Measurements from ENCODE around the gene CLEC4E.

DNA sequence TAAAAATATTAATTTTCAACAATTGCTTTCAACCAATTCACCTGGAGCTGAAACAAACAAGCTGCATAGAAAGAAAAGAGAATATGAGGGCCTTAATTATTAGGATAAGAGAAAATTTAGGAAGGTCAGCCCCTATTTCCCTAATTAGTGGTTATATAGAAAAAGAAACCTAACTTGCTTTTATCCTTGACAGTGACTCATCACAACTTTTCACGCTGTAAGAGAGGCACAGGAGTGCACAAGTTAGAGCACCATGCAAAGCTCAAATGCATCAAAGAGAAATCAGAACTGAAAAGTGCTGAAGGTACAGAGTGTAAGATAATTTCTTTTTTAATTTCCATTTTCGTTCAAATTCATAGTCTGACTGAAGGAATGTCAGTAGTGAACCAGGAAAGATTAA is 22.7 kb downstream of the CLEC4E start:
- TF ChIP-seq CTCF (IDR thresholded peaks at IDR 0.05) (no peak), POLR2A (IDR thresholded peaks at IDR 0.05) (no peak)
